A549 (cell line): Measurements from ENCODE around the gene SCD.

Source experiments
- BCL3 ChIP-seq: fragments of >200 bp; sonication (Bioruptor Twin); formaldehyde crosslinking; IDR thresholded peaks from 3 replicates; pipeline ENCODE4 v1.6.1; 2016
- CHD4 ChIP-seq: fragments of 200-600 bp; sonication (generic); IDR thresholded peaks from 2 replicates; pipeline ENCODE4 v1.6.1; 2016; ENCODE audit warnings: antibody characterized with exemption, mild to moderate bottlenecking, borderline replicate concordance
- CTCF ChIP-seq: fragments of >200 bp; sonication (Bioruptor Twin); formaldehyde crosslinking; IDR thresholded peaks from 3 replicates; pipeline ENCODE4 v1.5.1; 2016
- JUNB ChIP-seq: fragments of >200 bp; sonication (Bioruptor Twin); formaldehyde crosslinking; IDR thresholded peaks from 2 replicates; pipeline ENCODE4 v1.6.1; 2016
- MAX ChIP-seq: IDR thresholded peaks from 2 replicates; pipeline ENCODE4 v1.6.1; 2012
- POLR2A ChIP-seq: IDR thresholded peaks from 2 replicates; pipeline ENCODE4 v1.6.1; 2012; ENCODE audit warnings: mild to moderate bottlenecking, low read length
- SMC3 ChIP-seq: fragments of >200 bp; sonication (Bioruptor Twin); formaldehyde crosslinking; IDR thresholded peaks from 3 replicates; pipeline ENCODE4 v1.6.1; 2018; ENCODE audit warnings: inconsistent platforms
- ZC3H11A ChIP-seq: fragments of 450-650 bp; IDR thresholded peaks from 2 replicates; pipeline ENCODE4 v1.6.1; 2014; ENCODE audit warnings: antibody characterized with exemption, mild to moderate bottlenecking
- ZFP36 ChIP-seq: fragments of 450-650 bp; IDR thresholded peaks from 2 replicates; pipeline ENCODE4 v1.6.1; 2014; ENCODE audit warnings: borderline replicate concordance; ENCODE audit not compliant: partially characterized antibody

GRCh38 chr10:100392686-100393003, 45.6 kb downstream of the SCD start:
- TF ChIP-seq POLR2A = no peak
- no peak for TF ChIP-seq CTCF
- TF ChIP-seq JUNB = no peak
- no peak for TF ChIP-seq BCL3
- TF ChIP-seq ZC3H11A = no peak
- TF ChIP-seq ZFP36 = no peak
- no peak for TF ChIP-seq SMC3
- TF ChIP-seq CHD4 = no peak
- no peak for TF ChIP-seq MAX
